Suprapubic skin (tissue), 4 donors: Measurements from ENCODE around the gene C3. TPM values are rescaled to one million over a fixed set of nuclear protein-coding genes. Genes with fewer than 3 reads are reported as not detected.

Experiments
- DNase-seq, 2 donors: peaks; one replicate each; pipeline ENCODE4 v3.0.0-alpha.2; 2019; ENCODE audit warnings: low spot score in 2 of 2
- H3K27ac ChIP-seq: fragments of 200-600 bp; sonication (generic); one replicate; pipeline ENCODE4 v1.5.1; 2019
- H3K27me3 ChIP-seq: fragments of 200-600 bp; sonication (generic); one replicate; pipeline ENCODE4 v1.5.1; 2019
- H3K36me3 ChIP-seq: fragments of 200-600 bp; sonication (generic); one replicate; pipeline ENCODE4 v1.5.1; 2019
- H3K4me1 ChIP-seq: fragments of 200-600 bp; sonication (generic); one replicate; pipeline ENCODE4 v1.5.1; 2019
- H3K4me3 ChIP-seq: fragments of 200-600 bp; sonication (generic); one replicate; pipeline ENCODE4 v1.5.1; 2019; ENCODE audit warnings: mild to moderate bottlenecking
- H3K9me3 ChIP-seq: fragments of 200-600 bp; sonication (generic); one replicate; pipeline ENCODE4 v1.5.1; 2019
- CTCF ChIP-seq, 2 donors: fragments of 200-600 bp in 1 of 2; fragments of 450-650 bp in 1 of 2; sonication (generic) in 1 of 2; IDR thresholded peaks; one replicate each; pipeline ENCODE4 v1.5.1; 2016 to 2019; ENCODE audit warnings: antibody characterized with exemption in 2 of 2, mild to moderate bottlenecking in 1 of 2, moderate library complexity in 1 of 2
- EP300 ChIP-seq: sonication (generic); formaldehyde crosslinking; IDR thresholded peaks from one replicate; pipeline ENCODE4 v1.6.1; 2017; ENCODE audit warnings: antibody characterized with exemption
- POLR2A ChIP-seq, 2 donors: fragments of 450-650 bp; IDR thresholded peaks; one replicate each; pipeline ENCODE4 v1.6.1; 2017; ENCODE audit warnings: antibody characterized with exemption in 2 of 2, mild to moderate bottlenecking in 2 of 2, moderate library complexity in 2 of 2
- POLR2AphosphoS5 ChIP-seq, 3 donors: sonication (generic); formaldehyde crosslinking; IDR thresholded peaks; one replicate each; pipeline ENCODE4 v1.6.1; 2017; ENCODE audit warnings: antibody characterized with exemption in 3 of 3
- WGBS: methylation state at CpG from one replicate; pipeline ENCODE4 v1.1.5; 2018; 5-methylcytosine and 5-hydroxymethylcytosine counted together
- total RNA-seq, 4 donors: library from RNA; depleted of rRNA; stranded (reverse); fragments of >200 nt; gene quantifications; one replicate each; pipeline ENCODE4 v1.1.0, GENCODE V29; 2016

C3 gene
- total RNA-seq, 4 donors from 2014 or later = 55.3 to 109 (median 86.8) TPM

GRCh38 chr19:6654347-6655310 is 65.8 kb downstream of the C3 start:
- no peak for TF ChIP-seq EP300
- no peak for TF ChIP-seq POLR2AphosphoS5 (IDR thresholded peaks at IDR 0.05)
- TF ChIP-seq POLR2A (IDR thresholded peaks at IDR 0.05) = no peak
- no peak for TF ChIP-seq CTCF (IDR thresholded peaks at IDR 0.05)
- Histone ChIP-seq H3K4me3 (no peak overlapping the region), H3K9me3 (no peaks in the 10 kb centered on the region), H3K36me3 (no peaks in the 10 kb centered on the region), H3K4me1 (peaks cover under 1% of the 10 kb centered on the region), H3K27ac (no peak overlapping the region), H3K27me3 (peaks cover 38% of the 10 kb centered on the region)
- WGBS = 63% methylated on average over 14 of the region's 15 CpGs
- no peak for DNase-seq

GRCh38 chr19:6652805-6653094 is 67.7 kb downstream of the C3 start:
- no peaks in the 10 kb centered on the region for H3K9me3 ChIP-seq
- 58% methylated on average over 1 of the region's 1 CpG for WGBS
- H3K4me1 ChIP-seq = no peaks in the 10 kb centered on the region
- no peak for DNase-seq
- H3K27ac ChIP-seq = no peak overlapping the region
- TF ChIP-seq CTCF (IDR thresholded peaks at IDR 0.05) (no peak), POLR2A (IDR thresholded peaks at IDR 0.05) (no peak), POLR2AphosphoS5 (IDR thresholded peaks at IDR 0.05) (no peak), EP300 (no peak)
- H3K36me3 ChIP-seq = no peaks in the 10 kb centered on the region
- H3K27me3 ChIP-seq = peaks cover 28% of the 10 kb centered on the region
- H3K4me3 ChIP-seq = no peak overlapping the region

- Histone ChIP-seq H3K27me3 (peaks cover 22% of the 10 kb centered on the region), H3K4me1 (no peaks in the 10 kb centered on the region), H3K36me3 (no peaks in the 10 kb centered on the region), H3K27ac (no peak overlapping the region), H3K4me3 (no peak overlapping the region), H3K9me3 (no peaks in the 10 kb centered on the region)
- no peak for DNase-seq
- WGBS = 64% methylated on average over 6 of the region's 6 CpGs
- TF ChIP-seq EP300 = no peak
- TF ChIP-seq POLR2A (IDR thresholded peaks at IDR 0.05) = no peak
- TF ChIP-seq POLR2AphosphoS5 (IDR thresholded peaks at IDR 0.05) = no peak
- no peak for TF ChIP-seq CTCF (IDR thresholded peaks at IDR 0.05)
These were observed 68.3 kb downstream of the C3 start for GRCh38 chr19:6651965-6652804.

GRCh38 chr19:6649185-6649584 is 71.3 kb downstream of the C3 start:
- no peaks in the 10 kb centered on the region for H3K9me3 ChIP-seq
- no peak for DNase-seq
- H3K27ac ChIP-seq = no peak overlapping the region
- H3K27me3 ChIP-seq = peaks cover 9% of the 10 kb centered on the region
- WGBS = 43% methylated on average over 2 of the region's 2 CpGs
- H3K4me1 ChIP-seq = no peaks in the 10 kb centered on the region
- no peak overlapping the region for H3K4me3 ChIP-seq
- no peaks in the 10 kb centered on the region for H3K36me3 ChIP-seq
- TF ChIP-seq POLR2A (IDR thresholded peaks at IDR 0.05) = no peak

- H3K4me1 ChIP-seq = no peaks in the 10 kb centered on the region
- H3K36me3 ChIP-seq = no peaks in the 10 kb centered on the region
- peaks cover 9% of the 10 kb centered on the region for H3K27me3 ChIP-seq
- no peaks in the 10 kb centered on the region for H3K9me3 ChIP-seq
- no peak for TF ChIP-seq CTCF (IDR thresholded peaks at IDR 0.05)
- TF ChIP-seq POLR2AphosphoS5 (IDR thresholded peaks at IDR 0.05) = no peak
- no peak for TF ChIP-seq EP300
- TF ChIP-seq POLR2A (IDR thresholded peaks at IDR 0.05) = no peak
- H3K27ac ChIP-seq = no peak overlapping the region
- no peak overlapping the region for H3K4me3 ChIP-seq
- WGBS = 83% methylated on average over 9 of the region's 9 CpGs
- DNase-seq = no peak
These were observed 72.2 kb downstream of the C3 start for GRCh38 chr19:6648141-6648715.
